ENCODE measurements around the gene CCDC47. TPM values are rescaled to one million over a fixed set of nuclear protein-coding genes. Genes with fewer than 3 reads are reported as not detected.

Gene CCDC47
- polyA plus RNA-seq, 3 donors: 103 to 120 (median 109) TPM

Other genes starting within 250 kb of the CCDC47 start
- 100 to 1,000 TPM; 104 to 115 (median 114) TPM for gene DCAF7, start 223.1 kb downstream of the CCDC47 start, polyA plus RNA-seq (ENCODE audit: insufficient read length in 3 of 3)
- gene TACO1, start 172.7 kb downstream of the CCDC47 start, polyA plus RNA-seq (ENCODE audit: insufficient read length in 3 of 3): 10 to 100 TPM; 25.9 to 29.9 (median 27.8) TPM
- 10 to 100 TPM; 25.3 to 30.9 (median 29.4) TPM for gene MAP3K3, start 151.2 kb downstream of the CCDC47 start, polyA plus RNA-seq (ENCODE audit: insufficient read length in 3 of 3)
- gene LIMD2, start 73.5 kb downstream of the CCDC47 start, polyA plus RNA-seq (ENCODE audit: insufficient read length in 3 of 3): 10 to 100 TPM; 23.0 to 38.2 (median 28.2) TPM
- 10 to 100 TPM; 46.1 to 73.6 (median 48.7) TPM for gene STRADA, start 31.8 kb downstream of the CCDC47 start, polyA plus RNA-seq (ENCODE audit: insufficient read length in 3 of 3)
- 100 to 1,000 TPM; 169 to 205 (median 197) TPM for gene DDX42, start 573 bp upstream of the CCDC47 start, polyA plus RNA-seq (ENCODE audit: insufficient read length in 3 of 3)
- 100 to 1,000 TPM; 175 to 204 (median 203) TPM for gene PSMC5, start 53.8 kb upstream of the CCDC47 start, polyA plus RNA-seq (ENCODE audit: insufficient read length in 3 of 3)
- gene FTSJ3, start 54.1 kb upstream of the CCDC47 start, polyA plus RNA-seq (ENCODE audit: insufficient read length in 3 of 3): 10 to 100 TPM; 62.6 to 81.3 (median 68.4) TPM
- 10 to 100 TPM; 50.3 to 63.5 (median 61.8) TPM for gene SMARCD2, start 69.1 kb upstream of the CCDC47 start, polyA plus RNA-seq (ENCODE audit: insufficient read length in 3 of 3)
- 1 to 10 TPM in 1 of 3 donors, under 1 TPM in 2; 0.19 to 2.9 (median 0.33) TPM for gene CSH2, start 100.1 kb upstream of the CCDC47 start, polyA plus RNA-seq (ENCODE audit: insufficient read length in 3 of 3)
- gene GH2, start 108.3 kb upstream of the CCDC47 start, polyA plus RNA-seq (ENCODE audit: insufficient read length in 3 of 3): not detected
- 1 to 10 TPM in 1 of 3 donors, under 1 TPM in 1, not detected in 1; 0.83 to 3.7 TPM for gene CSH1, start 123.0 kb upstream of the CCDC47 start, polyA plus RNA-seq (ENCODE audit: insufficient read length in 3 of 3)
- not detected for gene CSHL1, start 137.7 kb upstream of the CCDC47 start, polyA plus RNA-seq (ENCODE audit: insufficient read length in 3 of 3)
- gene GH1, start 145.2 kb upstream of the CCDC47 start, polyA plus RNA-seq (ENCODE audit: insufficient read length in 3 of 3): under 1 TPM in 1 of 3 donors, not detected in 2; 0.24 TPM
- gene CD79B, start 158.7 kb upstream of the CCDC47 start, polyA plus RNA-seq (ENCODE audit: insufficient read length in 3 of 3): 1 to 10 TPM; 2.1 to 4.1 (median 3.1) TPM
- 1 to 10 TPM in 2 of 3 donors, under 1 TPM in 1; 0.83 to 1.3 (median 1.2) TPM for gene SCN4A, start 199.3 kb upstream of the CCDC47 start, polyA plus RNA-seq (ENCODE audit: insufficient read length in 3 of 3)
- gene PRR29, start 224.8 kb upstream of the CCDC47 start, polyA plus RNA-seq (ENCODE audit: insufficient read length in 3 of 3): 1 to 10 TPM; 2.7 to 4.1 (median 3.9) TPM
- 10 to 100 TPM; 23.0 to 30.0 (median 28.7) TPM for gene ICAM2, start 247.0 kb upstream of the CCDC47 start, polyA plus RNA-seq (ENCODE audit: insufficient read length in 3 of 3)